ENCODE measurements around the gene WDR49.

WDR49 gene

DNA sequence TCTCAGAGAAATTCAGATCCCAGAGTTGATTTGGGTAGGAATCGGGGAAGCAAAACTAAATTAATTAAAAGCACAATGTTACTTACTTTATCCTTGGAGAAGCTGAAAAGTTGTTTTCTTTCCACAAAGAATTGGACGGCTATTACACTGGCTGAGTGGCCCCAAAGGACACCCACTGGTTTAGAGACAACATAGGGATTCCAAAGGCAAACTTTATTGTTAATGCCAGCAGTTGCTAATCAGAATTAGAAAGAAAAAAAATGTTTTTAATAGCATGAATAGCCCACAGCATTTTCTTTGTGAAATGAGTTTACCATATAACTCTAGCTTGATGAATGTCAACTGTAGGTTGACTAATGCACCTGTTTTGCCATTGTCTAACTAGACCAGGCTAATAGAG is 51.7 kb downstream of the WDR49 start:
- TF ChIP-seq, protein P1, sequence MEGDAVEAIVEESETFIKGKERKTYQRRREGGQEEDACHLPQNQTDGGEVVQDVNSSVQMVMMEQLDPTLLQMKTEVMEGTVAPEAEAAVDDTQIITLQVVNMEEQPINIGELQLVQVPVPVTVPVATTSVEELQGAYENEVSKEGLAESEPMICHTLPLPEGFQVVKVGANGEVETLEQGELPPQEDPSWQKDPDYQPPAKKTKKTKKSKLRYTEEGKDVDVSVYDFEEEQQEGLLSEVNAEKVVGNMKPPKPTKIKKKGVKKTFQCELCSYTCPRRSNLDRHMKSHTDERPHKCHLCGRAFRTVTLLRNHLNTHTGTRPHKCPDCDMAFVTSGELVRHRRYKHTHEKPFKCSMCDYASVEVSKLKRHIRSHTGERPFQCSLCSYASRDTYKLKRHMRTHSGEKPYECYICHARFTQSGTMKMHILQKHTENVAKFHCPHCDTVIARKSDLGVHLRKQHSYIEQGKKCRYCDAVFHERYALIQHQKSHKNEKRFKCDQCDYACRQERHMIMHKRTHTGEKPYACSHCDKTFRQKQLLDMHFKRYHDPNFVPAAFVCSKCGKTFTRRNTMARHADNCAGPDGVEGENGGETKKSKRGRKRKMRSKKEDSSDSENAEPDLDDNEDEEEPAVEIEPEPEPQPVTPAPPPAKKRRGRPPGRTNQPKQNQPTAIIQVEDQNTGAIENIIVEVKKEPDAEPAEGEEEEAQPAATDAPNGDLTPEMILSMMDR (IDR thresholded peaks at IDR 0.05; ENCODE audit: low read length, missing control alignments) = no peak
- H3K4me3 ChIP-seq (replicated peaks; ENCODE audit: low read depth, low read length) = no peak overlapping the region
- no peak for DNase-seq (ENCODE audit: low read depth)

DNA sequence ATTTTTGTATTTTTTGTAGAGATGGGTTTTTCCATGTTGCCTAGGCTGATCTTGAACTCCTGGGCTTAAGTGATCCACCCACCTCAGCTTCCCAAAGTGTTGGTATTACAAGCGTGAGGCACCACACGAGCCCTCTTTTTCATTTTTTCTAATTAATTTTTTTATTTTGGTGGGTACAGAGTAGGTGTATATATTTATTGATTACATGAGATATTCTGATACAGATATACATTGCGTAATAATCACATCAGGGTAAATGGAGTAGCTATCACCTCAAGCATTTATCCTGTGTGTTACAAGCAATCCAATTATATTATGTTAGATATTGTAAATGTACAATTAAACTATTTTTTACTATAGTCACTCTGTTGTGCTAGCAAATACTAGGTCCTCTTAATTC is 66.1 kb downstream of the WDR49 start:
- DNase-seq (ENCODE audit: low read depth) = no peak
- H3K4me3 ChIP-seq (replicated peaks; ENCODE audit: low read depth, low read length) = no peak overlapping the region
- TF ChIP-seq, protein P1 (IDR thresholded peaks at IDR 0.05; ENCODE audit: low read length, missing control alignments) = no peak

DNA sequence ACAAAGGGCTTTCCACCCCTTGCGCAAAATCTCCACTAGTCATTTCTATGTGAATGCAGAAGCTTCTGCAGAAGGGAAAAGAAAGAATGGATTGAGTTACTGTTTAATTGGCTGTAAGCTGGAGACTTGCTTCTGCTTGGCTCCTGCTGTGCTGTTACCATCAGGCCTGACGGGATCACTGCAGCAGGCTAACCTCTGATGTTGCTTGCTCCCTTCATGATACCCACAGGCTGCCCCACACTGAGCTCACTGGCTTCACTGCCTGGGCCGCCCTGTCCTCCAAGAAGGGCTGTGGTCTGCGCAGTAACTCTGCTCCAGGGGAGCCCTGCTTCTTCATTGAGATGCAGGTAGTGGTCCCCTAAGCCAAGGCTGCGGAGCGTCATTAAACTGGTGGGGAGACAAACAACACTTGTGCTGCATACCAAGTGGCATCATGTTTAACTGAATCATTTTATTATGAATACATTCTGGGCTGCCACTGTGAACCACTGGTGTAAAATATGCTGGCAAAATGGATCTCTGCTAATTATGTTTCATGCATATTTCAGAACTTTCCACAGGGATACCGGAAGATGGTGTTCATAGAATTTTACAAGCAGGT is 78.6 kb downstream of the WDR49 start:
- no peak overlapping the region for H3K4me3 ChIP-seq (replicated peaks; ENCODE audit: low read depth, low read length)
- no peak for DNase-seq (ENCODE audit: low read depth)
- TF ChIP-seq, protein P1 (IDR thresholded peaks at IDR 0.05; ENCODE audit: low read length, missing control alignments) = no peak

DNA sequence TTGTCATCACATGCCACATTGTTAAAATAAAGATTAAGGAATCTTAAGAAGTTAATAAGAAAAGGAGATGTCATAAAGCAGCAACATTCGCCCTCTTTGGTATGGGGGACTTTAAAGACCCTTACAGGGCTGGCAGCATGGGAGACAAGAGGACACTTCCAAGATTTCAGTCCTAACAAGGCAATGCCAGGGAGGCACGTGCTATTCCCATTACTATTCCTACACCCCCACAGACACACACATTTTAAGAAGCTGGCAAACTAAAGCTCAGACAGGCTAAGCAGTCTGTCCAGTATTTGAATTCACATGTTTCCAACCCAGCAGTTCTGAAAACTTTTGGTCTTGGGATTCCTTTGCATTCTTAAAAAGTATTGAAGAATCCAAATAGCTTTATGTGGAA is 80.8 kb downstream of the WDR49 start:
- no peak overlapping the region for H3K4me3 ChIP-seq (replicated peaks; ENCODE audit: low read depth, low read length)
- DNase-seq (ENCODE audit: low read depth) = no peak
- TF ChIP-seq, protein P1 (IDR thresholded peaks at IDR 0.05; ENCODE audit: low read length, missing control alignments) = no peak

DNA sequence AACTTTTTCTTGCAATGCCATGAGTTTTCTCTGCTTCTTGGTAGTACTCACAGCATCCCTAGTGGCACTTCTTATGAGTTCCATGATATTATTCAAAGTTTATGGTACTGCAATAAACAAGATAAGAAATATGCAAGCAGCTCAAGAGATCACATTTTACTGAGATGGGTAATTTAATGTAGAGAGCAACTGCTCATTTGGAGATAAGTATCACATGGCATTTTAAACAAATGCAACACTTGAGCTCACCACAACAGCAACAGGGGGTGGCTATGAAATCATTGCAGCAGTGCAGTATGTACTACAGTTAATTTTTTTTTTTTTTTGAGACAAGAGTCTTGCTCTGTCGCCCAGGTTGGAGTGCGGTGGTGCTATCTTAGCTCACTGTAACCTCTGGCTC is 85.1 kb downstream of the WDR49 start:
- DNase-seq (ENCODE audit: low read depth) = no peak
- TF ChIP-seq, protein P1 (IDR thresholded peaks at IDR 0.05; ENCODE audit: low read length, missing control alignments) = no peak

DNA sequence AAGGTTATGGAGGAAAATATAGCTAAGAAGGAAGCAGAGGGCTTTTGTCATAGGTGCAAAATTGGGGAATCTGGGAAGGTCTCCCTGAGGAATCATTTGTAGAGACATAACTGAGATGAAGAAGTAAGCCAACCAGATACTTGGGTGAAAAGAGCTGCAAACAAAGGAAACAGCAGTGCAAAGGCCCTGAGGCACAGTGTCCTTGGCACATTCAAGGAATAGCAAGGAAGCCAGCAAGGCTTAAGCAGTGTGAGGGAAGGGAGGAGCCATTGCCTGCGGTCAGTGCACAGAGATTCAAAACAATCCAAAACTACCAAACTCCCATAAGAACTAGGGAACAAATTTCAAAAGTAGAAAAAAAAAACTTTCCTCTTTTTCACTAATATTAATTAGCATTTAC is 88.3 kb downstream of the WDR49 start:
- TF ChIP-seq, protein P1 (IDR thresholded peaks at IDR 0.05; ENCODE audit: low read length, missing control alignments) = no peak
- no peak for DNase-seq (ENCODE audit: low read depth)
- no peak overlapping the region for H3K4me3 ChIP-seq (replicated peaks; ENCODE audit: low read depth, low read length)

More for the DNA sequence above, 85.1 kb downstream of the WDR49 start:
- no peak overlapping the region for H3K4me3 ChIP-seq (replicated peaks; ENCODE audit: low read depth, low read length)

DNA sequence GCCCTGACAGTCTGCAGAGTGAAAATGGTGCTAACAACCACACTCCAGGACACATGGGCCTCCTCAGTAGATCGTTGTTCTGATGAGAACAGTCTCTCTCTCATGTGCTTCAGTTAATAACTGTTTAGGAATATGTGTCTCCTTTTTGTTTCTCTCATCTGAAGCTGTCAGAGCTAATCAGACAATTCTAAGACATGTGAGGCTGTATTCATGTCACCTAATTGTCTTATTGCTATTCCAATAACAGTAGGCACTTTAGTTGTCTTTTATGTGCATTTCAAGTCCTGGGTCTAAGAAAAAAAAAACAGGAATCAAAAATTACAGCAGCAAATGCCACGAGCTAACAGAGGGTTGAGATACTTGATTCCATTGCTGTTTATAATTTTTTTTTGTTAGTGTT is 89.1 kb downstream of the WDR49 start:
- TF ChIP-seq, protein P1 (IDR thresholded peaks at IDR 0.05; ENCODE audit: low read length, missing control alignments) = no peak
- no peak overlapping the region for H3K4me3 ChIP-seq (replicated peaks; ENCODE audit: low read depth, low read length)
- no peak for DNase-seq (ENCODE audit: low read depth)
